GM13976 (cell line): ENCODE measurements around the gene NOTCH3.

Source experiments
- DNase-seq: peaks from one replicate; pipeline ENCODE4 v3.0.0; 2012; ENCODE audit warnings: low spot score
- in situ Hi-C: fragments of 300-500 bp; cut with MboI; formaldehyde crosslinking; loops from one replicate; pipeline ENCODE4 v1.12.0; 2022; ENCODE audit warnings: low sequenced_read_pairs, mixed read lengths, inconsistent platforms; ENCODE audit not compliant: unreplicated experiment
- TF ChIP-seq, protein P1 (sequence below): IDR thresholded peaks from 2 replicates; pipeline ENCODE4 v1.5.1; 2012; ENCODE audit warnings: borderline replicate concordance, mild to moderate bottlenecking; ENCODE audit not compliant: insufficient read depth; ENCODE audit errors: extremely low read depth, missing control alignments, control extremely low read depth

The NOTCH3 gene

DNA sequence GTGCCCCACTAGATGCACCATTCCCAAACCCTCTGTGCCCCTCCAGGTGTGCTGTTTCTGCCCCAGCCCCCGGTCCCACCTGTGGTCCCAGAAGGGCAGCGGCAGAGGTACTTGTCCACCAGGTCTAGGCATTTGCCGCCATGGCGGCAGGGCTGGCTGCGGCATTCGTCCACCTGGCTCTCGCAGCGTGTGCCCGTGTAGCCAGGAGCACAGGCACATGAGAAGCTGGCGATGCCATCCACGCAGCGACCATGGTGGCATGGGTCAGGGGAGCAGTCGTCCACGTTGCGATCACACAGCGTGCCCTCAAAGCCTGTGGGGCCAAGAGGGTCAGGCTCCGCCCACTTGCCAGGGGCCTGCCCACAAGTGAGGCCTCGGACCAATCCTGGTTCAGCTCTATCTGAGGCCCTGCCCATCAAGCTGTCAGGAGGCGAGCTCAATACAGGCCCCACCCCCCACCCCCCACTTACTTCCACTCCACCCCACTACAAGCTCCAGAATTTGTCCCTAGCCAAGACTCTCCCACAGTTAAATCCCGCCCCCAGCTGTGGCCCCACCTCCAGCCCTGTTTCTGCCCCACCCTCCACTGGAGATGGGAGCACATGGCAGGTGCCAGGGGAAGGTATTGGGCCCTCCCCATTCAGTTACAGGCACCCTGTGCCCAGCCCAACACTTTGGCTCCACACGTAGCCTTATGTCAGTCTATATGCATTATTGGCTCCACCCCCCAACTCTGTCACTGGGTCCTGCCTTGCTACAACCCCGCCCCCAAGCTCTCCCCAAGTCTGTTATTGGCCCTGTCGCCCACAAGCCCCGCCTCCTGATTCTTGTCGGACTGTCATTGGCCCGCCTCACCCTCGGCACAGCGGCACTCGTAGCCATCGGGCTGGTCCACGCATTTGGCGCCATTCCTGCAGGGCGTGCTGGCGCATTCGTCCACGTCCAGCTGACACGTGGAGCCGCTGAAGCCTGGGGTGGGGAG lies 13.5 kb downstream of the NOTCH3 start:
- no peak for DNase-seq
- TF ChIP-seq, protein P1, sequence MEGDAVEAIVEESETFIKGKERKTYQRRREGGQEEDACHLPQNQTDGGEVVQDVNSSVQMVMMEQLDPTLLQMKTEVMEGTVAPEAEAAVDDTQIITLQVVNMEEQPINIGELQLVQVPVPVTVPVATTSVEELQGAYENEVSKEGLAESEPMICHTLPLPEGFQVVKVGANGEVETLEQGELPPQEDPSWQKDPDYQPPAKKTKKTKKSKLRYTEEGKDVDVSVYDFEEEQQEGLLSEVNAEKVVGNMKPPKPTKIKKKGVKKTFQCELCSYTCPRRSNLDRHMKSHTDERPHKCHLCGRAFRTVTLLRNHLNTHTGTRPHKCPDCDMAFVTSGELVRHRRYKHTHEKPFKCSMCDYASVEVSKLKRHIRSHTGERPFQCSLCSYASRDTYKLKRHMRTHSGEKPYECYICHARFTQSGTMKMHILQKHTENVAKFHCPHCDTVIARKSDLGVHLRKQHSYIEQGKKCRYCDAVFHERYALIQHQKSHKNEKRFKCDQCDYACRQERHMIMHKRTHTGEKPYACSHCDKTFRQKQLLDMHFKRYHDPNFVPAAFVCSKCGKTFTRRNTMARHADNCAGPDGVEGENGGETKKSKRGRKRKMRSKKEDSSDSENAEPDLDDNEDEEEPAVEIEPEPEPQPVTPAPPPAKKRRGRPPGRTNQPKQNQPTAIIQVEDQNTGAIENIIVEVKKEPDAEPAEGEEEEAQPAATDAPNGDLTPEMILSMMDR: no peak
- in situ Hi-C loops: no loop called here

DNA sequence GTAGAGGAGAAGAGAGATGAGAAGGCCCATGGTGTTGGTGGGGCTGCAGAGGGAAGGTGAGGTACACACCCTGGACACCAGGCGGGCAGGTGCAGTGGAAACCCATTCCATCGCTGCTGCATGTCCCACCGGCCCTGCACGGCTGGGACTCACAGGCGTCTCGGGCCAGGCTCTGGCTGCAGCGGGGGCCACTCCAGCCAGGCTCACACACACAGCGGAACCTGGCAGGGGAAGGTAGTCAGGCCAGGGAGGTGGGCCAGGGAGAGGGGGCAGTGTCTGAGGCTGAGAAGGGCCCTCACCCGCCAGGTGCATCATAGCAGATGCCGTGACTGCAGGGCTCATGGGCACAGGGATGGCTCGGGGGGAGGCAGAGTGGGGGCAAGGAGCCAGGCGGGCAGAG lies 15.6 kb downstream of the NOTCH3 start:
- DNase-seq: no peak
- TF ChIP-seq, protein P1: no peak
- in situ Hi-C loops: no loop called here

DNA sequence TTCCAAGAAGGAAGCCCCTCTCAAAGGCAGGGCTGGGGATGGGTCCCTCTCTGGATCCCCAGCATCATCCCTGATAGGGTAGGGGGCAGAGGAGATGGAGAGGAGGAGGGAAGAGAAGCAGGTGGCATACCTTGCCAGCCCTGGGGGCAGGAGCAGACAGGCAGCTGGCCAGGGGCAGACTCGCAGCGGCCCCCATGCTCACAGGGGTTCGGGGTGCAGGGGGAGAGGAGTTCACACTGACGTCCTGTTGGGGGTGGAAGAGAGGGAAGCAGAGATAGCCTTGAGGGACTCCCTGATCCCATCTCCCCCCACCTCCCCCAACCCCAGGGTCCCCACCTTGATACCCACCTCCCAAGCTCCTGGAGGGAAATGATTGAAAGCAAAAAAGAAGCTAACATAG lies 16.0 kb downstream of the NOTCH3 start:
- DNase-seq: no peak
- TF ChIP-seq, protein P1: no peak
- in situ Hi-C loops: no loop called here

DNA sequence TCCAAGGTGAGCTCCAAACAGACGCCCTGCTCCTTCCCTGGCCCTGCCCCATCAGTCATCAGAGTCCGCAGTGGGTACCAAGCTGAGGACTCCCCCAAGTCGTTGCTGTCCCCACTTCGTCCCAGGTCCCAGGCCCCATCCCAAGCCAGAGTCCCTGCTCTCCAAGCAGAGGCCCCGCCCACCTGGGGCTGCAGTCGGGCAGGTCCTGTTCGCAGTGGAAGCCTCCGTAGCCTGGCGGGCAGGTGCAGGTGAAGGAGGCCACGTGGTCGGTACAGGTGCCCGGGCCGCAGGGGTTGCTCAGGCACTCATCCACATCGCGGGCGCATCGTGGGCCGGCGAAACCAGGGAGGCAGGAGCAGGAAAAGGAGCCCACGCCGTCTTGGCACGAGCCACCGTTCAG lies 19.4 kb downstream of the NOTCH3 start:
- DNase-seq: no peak
- in situ Hi-C loops: no loop called here
- TF ChIP-seq, protein P1: no peak

DNA sequence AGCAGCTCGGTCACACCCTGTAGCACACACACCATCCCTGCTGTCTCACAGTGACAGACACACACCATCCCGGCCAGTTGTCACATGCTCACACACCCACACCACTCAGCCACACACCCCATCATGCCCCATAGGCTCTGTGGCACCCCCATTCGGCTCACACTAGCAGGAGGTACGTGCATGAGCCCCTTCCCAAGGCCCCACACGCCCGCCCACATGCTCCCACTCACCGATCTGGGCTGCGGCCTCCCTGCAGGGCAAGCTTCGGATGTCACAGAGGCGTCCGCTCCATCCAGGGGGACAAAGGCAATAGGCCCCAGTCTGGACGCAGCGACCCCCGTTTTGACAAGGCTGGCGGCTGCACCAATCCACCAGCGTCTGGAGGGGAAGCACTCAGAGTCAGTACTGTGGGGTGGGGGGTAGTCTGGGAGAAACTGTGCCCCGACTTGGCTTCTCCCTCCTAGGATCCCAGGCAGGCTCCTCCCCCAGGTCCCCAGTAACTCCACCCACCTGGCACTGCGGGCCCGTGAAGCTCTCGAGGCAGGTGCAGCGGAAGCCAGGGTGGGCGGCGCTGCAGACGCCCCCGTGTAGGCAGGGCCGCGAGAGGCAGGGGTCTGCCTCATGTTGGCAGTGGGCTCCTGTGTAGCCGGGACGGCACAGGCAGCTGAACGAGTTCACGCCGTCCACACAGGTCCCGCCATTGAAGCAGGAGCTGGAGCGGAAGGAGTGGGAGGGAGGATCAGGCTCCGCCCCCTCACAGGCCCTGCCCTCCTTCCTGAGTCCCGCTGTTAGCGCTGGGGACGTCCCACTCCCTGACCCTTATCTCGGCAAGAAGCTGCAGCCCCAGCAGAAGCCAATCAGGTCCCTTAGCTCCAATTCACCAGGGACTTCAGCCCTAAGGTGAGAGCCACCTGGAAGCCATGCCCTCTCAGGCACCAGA lies 20.1 kb downstream of the NOTCH3 start:
- in situ Hi-C loops: no loop called here
- DNase-seq: no peak
- TF ChIP-seq, protein P1: no peak

DNA sequence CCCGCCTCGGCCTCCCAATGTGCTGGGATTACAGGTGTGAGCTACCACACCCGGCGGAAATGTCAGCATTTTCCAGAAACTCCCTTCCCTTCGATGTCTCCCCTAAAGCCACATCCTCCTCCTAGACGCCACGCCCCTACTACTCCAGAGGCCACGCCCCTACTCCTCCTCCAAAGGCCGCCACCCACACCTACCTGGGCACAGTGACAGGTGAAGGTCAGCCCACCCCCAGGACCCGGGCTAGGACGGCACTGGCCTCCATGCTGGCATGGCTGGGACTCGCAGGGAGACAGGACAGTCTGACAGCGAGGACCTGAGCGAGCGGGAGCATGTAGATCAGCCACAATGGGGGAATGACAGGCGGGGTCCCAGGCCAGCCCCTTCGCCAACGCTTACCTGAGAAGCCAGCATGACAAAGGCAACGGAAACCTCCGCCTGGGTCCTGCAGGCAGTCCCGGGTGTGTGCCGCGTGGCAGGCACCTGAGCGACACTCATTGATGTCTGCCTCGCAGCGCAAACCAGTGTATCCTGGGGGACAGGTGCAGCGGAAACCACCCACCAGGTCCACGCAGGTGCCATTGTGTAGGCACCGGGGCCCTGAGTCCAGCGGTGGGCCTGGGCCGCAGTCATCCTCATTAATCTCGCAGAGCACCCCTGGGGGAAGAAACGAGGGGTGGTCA lies 22.0 kb downstream of the NOTCH3 start:
- DNase-seq: no peak
- in situ Hi-C loops: no loop called here
- TF ChIP-seq, protein P1: no peak
